MCF 10A (cell line): Measurements from ENCODE around the gene NTF3. TPM values are rescaled to one million over a fixed set of nuclear protein-coding genes. Genes with fewer than 3 reads are reported as not detected.

Experiments used
- Bru-seq: library from RNA; stranded (reverse); fragments of 400-500 nt; gene quantifications from one replicate; lab custom pipeline; 2021; lab: Mats Ljungman, UMichigan
- BruChase-seq, 2 experiments: library from RNA; stranded (reverse); fragments of 400-500 nt; gene quantifications; one replicate each; lab custom pipeline; 2021; lab: Mats Ljungman, UMichigan
- BruUV-seq: library from RNA; stranded (reverse); fragments of 400-500 nt; replicated peaks from 2 replicates; lab custom pipeline; 2021; lab: Mats Ljungman, UMichigan
- CTCF ChIA-PET: fragments of 300-600 bp; sonication (Branson Sonifier 250); formaldehyde crosslinking; extraction: SDS; loops from one replicate; lab custom pipeline; 2021; ENCODE audit warnings: antibody characterized with exemption, inconsistent platforms; lab: Yijun Ruan, JAX
- POLR2A ChIA-PET: fragments of 300-600, 350-650 bp; sonication (Branson Sonifier 250); formaldehyde crosslinking; extraction: SDS; loops from one replicate; lab custom pipeline; 2020; ENCODE audit warnings: antibody characterized with exemption, inconsistent platforms; lab: Yijun Ruan, JAX
- DNase-seq: peaks from one replicate; pipeline ENCODE4 v3.0.0-alpha.2; 2018; ENCODE audit not compliant: unreplicated experiment
- H3K27ac Mint-ChIP-seq: one replicate; pipeline ENCODE4 v1.8.0; 2022; ENCODE audit warnings: mild to moderate bottlenecking, low read depth, mixed read lengths; ENCODE audit not compliant: unreplicated experiment
- H3K27me3 Mint-ChIP-seq: one replicate; pipeline ENCODE4 v1.8.0; 2022; ENCODE audit warnings: mixed read lengths; ENCODE audit not compliant: insufficient read depth, unreplicated experiment
- H3K36me3 Mint-ChIP-seq: one replicate; pipeline ENCODE4 v1.8.0; 2022; ENCODE audit warnings: mild to moderate bottlenecking, moderate library complexity, mixed read lengths; ENCODE audit not compliant: insufficient read depth, unreplicated experiment
- H3K4me1 Mint-ChIP-seq: one replicate; pipeline ENCODE4 v1.8.0; 2022; ENCODE audit warnings: mixed read lengths; ENCODE audit not compliant: insufficient read depth, unreplicated experiment
- H3K4me3 Mint-ChIP-seq: one replicate; pipeline ENCODE4 v1.8.0; 2022; ENCODE audit warnings: mild to moderate bottlenecking, moderate library complexity, mixed read lengths; ENCODE audit not compliant: unreplicated experiment
- H3K9me3 Mint-ChIP-seq: one replicate; pipeline ENCODE4 v1.8.0; 2022; ENCODE audit warnings: mixed read lengths; ENCODE audit not compliant: unreplicated experiment
- CTCF ChIP-seq: fragments of 200-600 bp; IDR thresholded peaks from one replicate; pipeline ENCODE4 v1.8.0; 2022; ENCODE audit warnings: antibody characterized with exemption, mild to moderate bottlenecking; ENCODE audit not compliant: unreplicated experiment
- intact Hi-C: fragments of 100-400 bp; cut with micrococcal nuclease; formaldehyde crosslinking; loops from 2 replicates; pipeline ENCODE4 v1.14.1; 2022
- long read RNA-seq: library from polyadenylated mRNA; stranded (forward); transcript quantifications from one replicate; pipeline ENCODE4 v2.0.0, GENCODE V29; 2022
- total RNA-seq: library from RNA; stranded (reverse); gene quantifications from 2 replicates; pipeline ENCODE4 v1.2.3, GENCODE V29; 2022

NTF3 gene
- total RNA-seq = not detected in 2 replicates
- Bru-seq, nascent RNA = not detected
- BruChase-seq, experiment 1, labeled RNA remaining after a 6-hour chase = not detected
- BruChase-seq, experiment 2, labeled RNA remaining after a 2-hour chase = not detected
- long read RNA-seq = 0 reads

GRCh38 chr12:5432011-5432400 is at the start of gene NTF3:
TSS of gene NTF3 (plus strand) at chr12:5432108. CDS start at chr12:5432325, 217 bp downstream.
- ChIA-PET CTCF (interaction anchor here (1.2 kb wide), 1 partner anchor 31 kb away, joined by 4 read pairs; no protein-coding TSS in a partner anchor), POLR2A (no interaction called here)
- no peak for DNase-seq
- BruUV-seq = no TSS peak
- H3K4me3 Mint-ChIP-seq = no peak within 1 kb of the TSS
- H3K36me3 Mint-ChIP-seq = peaks cover 6% of the 10 kb centered on the region
- H3K9me3 Mint-ChIP-seq = peaks cover 20% of the 10 kb centered on the region
- H3K4me1 Mint-ChIP-seq = no peaks in the 10 kb centered on the region
- no peaks in the 10 kb centered on the region for H3K27me3 Mint-ChIP-seq
- no peak for TF ChIP-seq CTCF
- intact Hi-C loops = no loop called here
- no peak within 1 kb of the TSS for H3K27ac Mint-ChIP-seq

- ChIA-PET POLR2A (no interaction called here), CTCF (no interaction called here)
- H3K4me1 Mint-ChIP-seq = no peaks in the 10 kb centered on the region
- H3K9me3 Mint-ChIP-seq = peaks cover 51% of the 10 kb centered on the region
- H3K4me3 Mint-ChIP-seq = no peak overlapping the region
- no TSS peak for BruUV-seq
- H3K27ac Mint-ChIP-seq = no peak overlapping the region
- H3K36me3 Mint-ChIP-seq = no peaks in the 10 kb centered on the region
- no peaks in the 10 kb centered on the region for H3K27me3 Mint-ChIP-seq
- no peak for DNase-seq
- intact Hi-C loops = no loop called here
- TF ChIP-seq CTCF = no peak
Measured at GRCh38 chr12:5384015-5384414, 47.9 kb upstream of the NTF3 start.

GRCh38 chr12:5388581-5389535 is 43.0 kb upstream of the NTF3 start:
- no peak for DNase-seq
- no peak overlapping the region for H3K4me3 Mint-ChIP-seq
- no peaks in the 10 kb centered on the region for H3K4me1 Mint-ChIP-seq
- no peak for TF ChIP-seq CTCF
- H3K36me3 Mint-ChIP-seq = no peaks in the 10 kb centered on the region
- intact Hi-C loops = no loop called here
- H3K9me3 Mint-ChIP-seq = peaks cover 54% of the 10 kb centered on the region
- POLR2A ChIA-PET = no interaction called here
- CTCF ChIA-PET = no interaction called here
- H3K27ac Mint-ChIP-seq = no peak overlapping the region
- no peaks in the 10 kb centered on the region for H3K27me3 Mint-ChIP-seq
- BruUV-seq = no TSS peak

- H3K4me3 Mint-ChIP-seq = no peak overlapping the region
- no peak for DNase-seq
- no TSS peak for BruUV-seq
- no peak for TF ChIP-seq CTCF
- intact Hi-C loops = no loop called here
- ChIA-PET POLR2A (no interaction called here), CTCF (no interaction called here)
- no peaks in the 10 kb centered on the region for H3K36me3 Mint-ChIP-seq
- no peak overlapping the region for H3K27ac Mint-ChIP-seq
- H3K4me1 Mint-ChIP-seq = no peaks in the 10 kb centered on the region
- no peaks in the 10 kb centered on the region for H3K27me3 Mint-ChIP-seq
- H3K9me3 Mint-ChIP-seq = peaks cover 53% of the 10 kb centered on the region
Measured at GRCh38 chr12:5390174-5390799, 41.6 kb upstream of the NTF3 start.
